Calu3 (cell line): ENCODE measurements around the gene POLR3B. TPM values are rescaled to one million over a fixed set of nuclear protein-coding genes. Genes with fewer than 3 reads are reported as not detected.
A peak's percentile ranks its signal among the peaks of the same experiment; 100 is the strongest.

Experiments
- Bru-seq: library from RNA; stranded (reverse); fragments of 400-500 nt; gene quantifications from one replicate; lab custom pipeline; 2021; lab: Mats Ljungman, UMichigan
- BruChase-seq, 2 experiments: library from RNA; stranded (reverse); fragments of 400-500 nt; gene quantifications; one replicate each; lab custom pipeline; 2021; lab: Mats Ljungman, UMichigan
- BruUV-seq: library from RNA; stranded (reverse); fragments of 400-500 nt; replicated peaks from 2 replicates; lab custom pipeline; 2021; lab: Mats Ljungman, UMichigan
- CTCF ChIA-PET: fragments of 300-600 bp; sonication (Branson Sonifier 250); formaldehyde crosslinking; loops from one replicate; lab custom pipeline; 2022; ENCODE audit warnings: antibody characterized with exemption; lab: Charles Lee
- DNase-seq: peaks from one replicate; pipeline ENCODE4 v3.0.0; 2022
- H3K27ac Mint-ChIP-seq: one replicate; pipeline ENCODE4 v1.8.0; 2022; ENCODE audit warnings: mixed read lengths; ENCODE audit not compliant: unreplicated experiment
- H3K27me3 Mint-ChIP-seq: one replicate; pipeline ENCODE4 v1.8.0; 2022; ENCODE audit warnings: mixed read lengths; ENCODE audit not compliant: unreplicated experiment
- H3K36me3 Mint-ChIP-seq: one replicate; pipeline ENCODE4 v1.8.0; 2022; ENCODE audit warnings: mild to moderate bottlenecking, moderate library complexity, mixed read lengths; ENCODE audit not compliant: insufficient read depth, unreplicated experiment
- H3K4me1 Mint-ChIP-seq: one replicate; pipeline ENCODE4 v1.8.0; 2022; ENCODE audit warnings: mild to moderate bottlenecking, low read depth, mixed read lengths; ENCODE audit not compliant: unreplicated experiment
- H3K4me3 Mint-ChIP-seq: one replicate; pipeline ENCODE4 v1.8.0; 2022; ENCODE audit warnings: mild to moderate bottlenecking, low read depth, moderate library complexity, mixed read lengths; ENCODE audit not compliant: unreplicated experiment
- H3K9me3 Mint-ChIP-seq: one replicate; pipeline ENCODE4 v1.8.0; 2022; ENCODE audit warnings: low read depth, mixed read lengths; ENCODE audit not compliant: unreplicated experiment
- intact Hi-C: fragments of 100-400 bp; cut with micrococcal nuclease; formaldehyde crosslinking; loops from one replicate; pipeline ENCODE4 v1.10.0; 2022; ENCODE audit not compliant: unreplicated experiment
- long read RNA-seq: library from polyadenylated mRNA; stranded (forward); transcript quantifications from one replicate; pipeline ENCODE4 v2.0.0, GENCODE V29; 2022
- total RNA-seq: library from RNA; stranded (reverse); gene quantifications from 2 replicates; pipeline ENCODE4 v1.2.3, GENCODE V29; 2022
- TF ChIP-seq, protein P1 (sequence below): fragments of 200-600 bp; IDR thresholded peaks from one replicate; pipeline ENCODE4 v1.8.0; 2022; ENCODE audit warnings: antibody characterized with exemption; ENCODE audit not compliant: unreplicated experiment

Gene POLR3B
- total RNA-seq = 13.6 and 13.9 TPM in 2 replicates
- Bru-seq, nascent RNA = percentile 77 among the genes with signal in this experiment
- percentile 58 among the genes with signal in this experiment for BruChase-seq, experiment 1, labeled RNA remaining after a 6-hour chase
- BruChase-seq, experiment 2, labeled RNA remaining after a 2-hour chase = percentile 61 among the genes with signal in this experiment
- long read RNA-seq, full-length matches to known transcripts = 8 of 66 reads
- long read RNA-seq, partial matches to known transcripts = 58 of 66 reads
- long read RNA-seq, other reads (novel, unspliced or antisense) = 0 of 66 reads

DNA sequence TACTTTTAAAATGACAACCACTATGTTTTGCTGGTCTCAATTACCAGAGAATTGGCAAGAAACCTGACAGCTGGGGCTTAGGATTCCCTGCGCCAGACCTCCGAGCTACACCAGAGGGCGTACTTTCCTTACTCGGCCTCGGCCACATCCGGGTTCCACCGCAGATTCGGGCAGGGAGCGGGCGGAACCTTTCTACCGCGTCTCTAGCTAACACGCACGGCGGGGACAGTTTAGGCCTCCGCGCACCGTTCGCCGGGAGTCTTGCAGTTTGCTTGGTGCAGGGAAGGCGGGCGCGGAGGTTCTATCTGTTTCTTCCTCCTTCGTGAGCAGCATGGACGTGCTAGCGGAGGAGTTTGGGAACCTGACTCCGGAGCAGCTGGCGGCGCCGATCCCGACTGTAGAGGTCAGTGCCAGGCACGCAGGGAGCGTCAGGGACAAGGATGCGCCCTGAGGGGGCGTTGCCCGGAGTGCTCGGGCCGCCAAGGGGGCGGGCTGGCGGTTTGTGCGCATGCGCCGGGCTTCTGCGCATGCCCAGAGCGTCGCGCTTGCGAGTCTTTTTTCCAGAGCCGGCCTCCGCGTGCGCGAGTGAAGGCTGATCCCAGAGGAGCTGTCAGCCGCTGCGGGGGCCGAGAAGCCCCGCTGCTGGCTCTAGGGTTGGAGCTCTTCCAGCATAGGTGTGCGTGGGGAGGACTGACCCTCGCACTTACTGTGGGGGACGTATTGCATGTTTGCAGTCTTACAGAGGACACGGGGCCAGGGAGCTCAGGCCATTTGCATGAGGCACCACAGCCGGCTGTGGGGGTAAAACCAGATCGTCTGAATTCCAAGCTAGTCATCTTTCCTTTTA lies at the start of gene POLR3B:
TSS of gene POLR3B (plus strand) at position 200 of the 847 bp plus-strand sequence. CDS start at position 332, 132 bp downstream.
- peak within 1 kb of the TSS; percentile 84 for H3K4me3 Mint-ChIP-seq
- peaks cover 17% of the 10 kb centered on the region for H3K36me3 Mint-ChIP-seq
- H3K9me3 Mint-ChIP-seq = no peaks in the 10 kb centered on the region
- peak; percentile 97 for DNase-seq
- peak within 1 kb of the TSS; percentile 97 for H3K27ac Mint-ChIP-seq
- H3K4me1 Mint-ChIP-seq = peaks cover 17% of the 10 kb centered on the region
- TSS peak; percentile 60 for BruUV-seq
- intact Hi-C loops = loop anchor here (1.0 to 5.0 kb wide), 2 partner anchors 110 to 563 kb away; partner anchors contain the start of gene CKAP4
- TF ChIP-seq, protein P1, sequence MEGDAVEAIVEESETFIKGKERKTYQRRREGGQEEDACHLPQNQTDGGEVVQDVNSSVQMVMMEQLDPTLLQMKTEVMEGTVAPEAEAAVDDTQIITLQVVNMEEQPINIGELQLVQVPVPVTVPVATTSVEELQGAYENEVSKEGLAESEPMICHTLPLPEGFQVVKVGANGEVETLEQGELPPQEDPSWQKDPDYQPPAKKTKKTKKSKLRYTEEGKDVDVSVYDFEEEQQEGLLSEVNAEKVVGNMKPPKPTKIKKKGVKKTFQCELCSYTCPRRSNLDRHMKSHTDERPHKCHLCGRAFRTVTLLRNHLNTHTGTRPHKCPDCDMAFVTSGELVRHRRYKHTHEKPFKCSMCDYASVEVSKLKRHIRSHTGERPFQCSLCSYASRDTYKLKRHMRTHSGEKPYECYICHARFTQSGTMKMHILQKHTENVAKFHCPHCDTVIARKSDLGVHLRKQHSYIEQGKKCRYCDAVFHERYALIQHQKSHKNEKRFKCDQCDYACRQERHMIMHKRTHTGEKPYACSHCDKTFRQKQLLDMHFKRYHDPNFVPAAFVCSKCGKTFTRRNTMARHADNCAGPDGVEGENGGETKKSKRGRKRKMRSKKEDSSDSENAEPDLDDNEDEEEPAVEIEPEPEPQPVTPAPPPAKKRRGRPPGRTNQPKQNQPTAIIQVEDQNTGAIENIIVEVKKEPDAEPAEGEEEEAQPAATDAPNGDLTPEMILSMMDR = peak; percentile 83
- CTCF ChIA-PET = interaction anchor here (0.5 to 2.3 kb wide), 18 partner anchors 12 to 974 kb away, joined by 3 to 17 read pairs (median 4); partner anchors contain the start of gene TMEM263
- H3K27me3 Mint-ChIP-seq = no peaks in the 10 kb centered on the region

DNA sequence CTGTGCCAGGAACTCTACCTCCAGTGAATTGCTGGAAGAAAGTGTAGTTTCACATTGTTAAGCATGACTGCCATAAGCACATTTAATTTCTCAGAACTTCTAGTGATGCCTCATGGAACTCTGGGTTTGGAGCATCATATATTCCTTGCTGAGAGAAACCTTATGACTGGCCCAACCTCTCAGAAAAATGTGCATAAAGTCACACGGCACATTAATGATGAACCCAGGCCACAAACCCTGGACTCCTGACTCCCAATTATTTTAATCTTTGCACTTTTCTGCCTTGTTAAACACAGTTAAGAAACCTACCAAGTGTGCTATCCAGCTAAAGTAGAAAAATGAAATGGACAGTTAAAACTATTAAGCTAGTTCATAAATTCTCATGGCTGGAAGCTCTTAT lies 49.4 kb upstream of the POLR3B start:
- BruUV-seq = no TSS peak
- CTCF ChIA-PET = no interaction called here
- no peaks in the 10 kb centered on the region for H3K9me3 Mint-ChIP-seq
- H3K4me3 Mint-ChIP-seq = no peak overlapping the region
- no peaks in the 10 kb centered on the region for H3K27me3 Mint-ChIP-seq
- intact Hi-C loops = loop anchor here (2.0 to 5.0 kb wide), 2 partner anchors 35 to 61 kb away; partner anchors contain the start of gene CKAP4
- TF ChIP-seq, protein P1 = no peak
- DNase-seq = no peak
- peaks cover 12% of the 10 kb centered on the region for H3K36me3 Mint-ChIP-seq
- H3K27ac Mint-ChIP-seq = no peak overlapping the region
- peaks cover 57% of the 10 kb centered on the region for H3K4me1 Mint-ChIP-seq

DNA sequence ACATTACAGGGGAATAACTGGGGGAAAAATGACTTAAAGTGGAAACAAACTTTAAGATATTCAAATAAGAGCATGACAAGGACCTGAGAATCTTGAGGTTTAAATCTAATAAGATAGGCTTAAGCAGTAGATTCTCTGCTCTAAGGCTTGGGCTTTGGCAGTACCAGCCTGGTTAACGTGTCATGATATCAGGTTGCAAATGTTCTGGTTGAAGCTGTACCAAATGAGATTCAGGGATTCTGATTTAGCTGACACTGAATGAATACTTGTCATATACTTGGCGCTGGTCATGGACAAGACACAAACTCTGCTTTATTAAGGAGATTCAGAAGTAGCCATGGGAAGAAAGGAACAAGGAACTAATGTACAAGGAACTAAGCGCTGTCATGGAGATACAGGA lies 48.9 kb upstream of the POLR3B start:
- DNase-seq = no peak
- H3K4me3 Mint-ChIP-seq = peak overlapping the region; percentile 33
- TF ChIP-seq, protein P1 = no peak
- peaks cover 57% of the 10 kb centered on the region for H3K4me1 Mint-ChIP-seq
- intact Hi-C loops = loop anchor here (2.0 to 5.0 kb wide), 2 partner anchors 34 to 61 kb away; partner anchors contain the start of gene CKAP4
- no TSS peak for BruUV-seq
- CTCF ChIA-PET = no interaction called here
- no peak overlapping the region for H3K27ac Mint-ChIP-seq
- no peaks in the 10 kb centered on the region for H3K9me3 Mint-ChIP-seq
- H3K27me3 Mint-ChIP-seq = no peaks in the 10 kb centered on the region
- peaks cover 7% of the 10 kb centered on the region for H3K36me3 Mint-ChIP-seq
